Effector memory CD4-positive, alpha-beta T cell (primary cell): ENCODE results near the gene ZNF124.
"Not testable (repeated sequence)": the region's sequence is repeated elsewhere in the genome, so short reads cannot be mapped to it uniquely, and the experiment has no call there.

Experiments used
- DNase-seq, 3 donors: peaks; one replicate each; pipeline ENCODE4 v3.0.0-alpha.2; 2020
- H3K27ac ChIP-seq: 2 replicates; pipeline ENCODE4 v1.7.0; 2013; ENCODE audit warnings: mild to moderate bottlenecking, low read length, moderate library complexity; ENCODE audit not compliant: insufficient read depth, poor library complexity, severe bottlenecking
- H3K27me3 ChIP-seq: replicated peaks from 2 replicates; pipeline ENCODE4 v1.7.0; 2013; ENCODE audit warnings: mild to moderate bottlenecking, low read length; ENCODE audit not compliant: insufficient read depth, control insufficient read depth, poor library complexity, severe bottlenecking
- H3K36me3 ChIP-seq: 2 replicates; pipeline ENCODE4 v1.7.0; 2013; ENCODE audit warnings: mild to moderate bottlenecking, low read length, moderate library complexity; ENCODE audit not compliant: control insufficient read depth, insufficient read depth
- H3K4me1 ChIP-seq: 2 replicates; pipeline ENCODE4 v1.7.0; 2013; ENCODE audit warnings: low read length, mild to moderate bottlenecking; ENCODE audit not compliant: control insufficient read depth, insufficient read depth, poor library complexity, severe bottlenecking
- H3K4me3 ChIP-seq: 2 replicates; pipeline ENCODE4 v1.7.0; 2013; ENCODE audit warnings: low read length, low read depth, mild to moderate bottlenecking; ENCODE audit not compliant: insufficient read depth, poor library complexity, severe bottlenecking
- H3K9me3 ChIP-seq: 2 replicates; pipeline ENCODE4 v1.7.0; 2013; ENCODE audit warnings: mild to moderate bottlenecking, low read length, moderate library complexity; ENCODE audit not compliant: control insufficient read depth

Gene ZNF124

DNA sequence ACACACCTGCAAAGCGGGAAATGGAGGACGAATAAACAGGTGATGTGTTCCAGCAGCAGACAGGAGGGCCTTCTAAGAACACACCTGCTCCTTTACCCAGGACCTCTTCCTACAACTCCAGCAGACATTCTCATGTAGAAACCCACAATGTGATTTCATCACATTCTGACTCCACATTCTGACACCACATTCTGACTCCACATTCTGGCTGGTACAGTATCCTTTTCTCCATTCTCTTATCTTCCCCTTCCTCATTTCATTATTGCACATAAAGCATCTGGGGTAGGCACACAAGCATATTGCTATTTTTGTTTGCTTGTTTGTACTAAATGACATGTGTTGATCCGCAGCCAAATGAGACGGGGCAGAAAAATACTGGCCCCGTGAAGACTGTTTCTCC lies 3.6 kb upstream of the ZNF124 start:
- Histone ChIP-seq H3K4me1 (no peaks in the 10 kb centered on the region), H3K4me3 (no peak overlapping the region), H3K9me3 (no peaks in the 10 kb centered on the region), H3K27ac (no peak overlapping the region), H3K36me3 (no peaks in the 10 kb centered on the region), H3K27me3 (no peaks in the 10 kb centered on the region)
- no peak for DNase-seq

DNA sequence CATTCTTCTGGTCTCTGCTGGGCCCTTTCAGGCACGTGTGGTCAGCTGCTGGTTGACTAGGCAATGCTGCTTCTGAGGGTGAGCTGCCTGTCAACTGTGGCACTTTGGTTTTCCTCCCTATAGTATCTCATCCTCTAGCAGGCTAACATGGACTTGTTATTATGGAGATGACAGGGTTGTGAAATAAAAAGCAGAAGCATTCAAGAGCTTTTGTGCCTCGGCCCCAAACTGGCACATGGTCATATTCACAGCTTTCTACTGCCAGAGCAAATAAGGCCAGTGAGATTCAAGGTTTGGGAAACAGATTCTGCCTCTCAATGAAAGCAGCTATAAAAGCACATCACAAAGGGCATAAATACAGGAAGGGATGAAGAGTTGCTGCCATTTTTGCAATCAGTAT lies 1.6 kb upstream of the ZNF124 start:
- H3K9me3 ChIP-seq = no peaks in the 10 kb centered on the region
- no peaks in the 10 kb centered on the region for H3K36me3 ChIP-seq
- no peaks in the 10 kb centered on the region for H3K27me3 ChIP-seq
- no peak for DNase-seq
- H3K4me1 ChIP-seq = no peaks in the 10 kb centered on the region
- no peak overlapping the region for H3K4me3 ChIP-seq
- H3K27ac ChIP-seq = no peak overlapping the region

DNA sequence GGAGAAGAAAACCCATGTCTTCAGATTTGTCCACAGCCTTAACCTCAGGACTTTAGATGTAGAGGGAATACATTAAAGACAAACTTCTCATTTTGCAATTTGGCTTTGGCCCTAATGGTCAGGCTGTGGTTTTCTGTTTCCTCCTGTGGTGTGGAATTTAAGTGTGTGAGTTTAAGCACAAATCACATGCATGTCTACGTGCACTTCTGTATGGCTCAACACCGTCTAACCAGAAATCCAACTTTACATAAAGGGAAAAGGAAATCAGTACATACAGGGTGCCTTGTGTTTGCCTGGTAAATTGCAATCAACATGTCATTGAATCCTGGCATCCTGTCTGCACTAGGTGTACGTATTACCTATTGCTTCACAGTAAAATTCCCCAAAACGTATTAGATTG lies 1.2 kb upstream of the ZNF124 start:
- Histone ChIP-seq H3K9me3 (no peaks in the 10 kb centered on the region), H3K36me3 (no peaks in the 10 kb centered on the region), H3K27ac (no peak overlapping the region), H3K27me3 (no peaks in the 10 kb centered on the region), H3K4me3 (no peak overlapping the region), H3K4me1 (no peaks in the 10 kb centered on the region)
- DNase-seq = no peak

DNA sequence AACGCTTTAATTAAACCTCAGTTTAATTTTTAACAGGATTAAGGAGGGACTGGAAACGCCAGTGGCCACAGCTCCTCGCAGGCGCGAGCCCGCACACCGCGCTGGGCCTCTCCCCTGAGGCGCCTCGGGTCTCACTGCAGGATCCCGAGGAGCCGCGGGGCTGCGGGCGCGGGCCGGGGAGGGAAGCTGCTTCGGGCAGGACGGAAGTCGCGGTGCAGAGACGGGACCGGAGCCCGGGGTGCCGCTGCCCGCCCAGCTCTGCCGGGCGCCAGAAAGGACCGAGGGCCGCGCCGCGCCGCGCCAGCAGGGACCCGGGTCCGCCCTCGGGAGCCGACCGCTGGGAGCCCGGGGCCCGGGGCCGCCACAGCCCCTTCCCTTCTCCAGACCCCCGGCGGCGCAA lies 377 bp downstream of the ZNF124 start:
- H3K27ac ChIP-seq, DNase-seq, H3K4me1 ChIP-seq, H3K27me3 ChIP-seq, H3K9me3 ChIP-seq, H3K4me3 ChIP-seq, H3K36me3 ChIP-seq: not testable (repeated sequence)

DNA sequence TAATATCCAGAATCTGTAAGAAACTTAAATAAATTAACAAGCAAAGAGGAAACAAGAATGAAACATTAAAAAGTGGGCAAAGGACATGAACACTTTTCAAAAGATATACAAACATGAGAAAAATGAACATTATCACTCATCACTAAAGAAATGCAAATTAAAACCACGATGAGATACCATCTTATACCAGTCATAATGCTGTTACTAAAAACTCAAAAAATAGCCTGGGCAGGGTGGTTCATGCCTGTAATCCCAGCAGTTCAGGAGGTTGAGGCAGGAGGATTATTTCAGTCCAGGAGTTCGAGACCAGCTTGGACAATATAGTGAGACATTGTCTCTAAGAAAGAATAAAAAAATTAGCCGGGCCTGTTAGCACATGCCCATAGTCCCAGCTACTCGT lies 6.1 kb downstream of the ZNF124 start:
- H3K9me3 ChIP-seq = peaks cover 19% of the 10 kb centered on the region
- no peak for DNase-seq

DNA sequence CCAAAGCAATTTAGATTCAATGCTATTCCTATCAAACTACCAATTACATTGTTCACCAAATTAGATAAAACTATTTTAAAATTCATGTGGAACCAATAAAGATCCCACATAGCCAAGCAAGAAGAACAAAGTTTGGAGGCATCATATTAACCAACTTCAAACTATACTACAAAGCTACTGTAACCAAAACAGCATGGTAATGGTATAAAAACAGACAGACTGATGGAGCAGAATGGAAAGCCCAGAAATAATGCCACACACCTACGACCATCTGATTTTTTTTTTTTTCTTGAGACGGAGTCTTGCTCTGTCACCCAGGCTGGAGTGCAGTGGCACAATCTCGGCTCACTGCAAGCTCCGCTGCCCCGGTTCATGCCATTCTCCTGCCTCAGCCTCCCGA lies 7.1 kb downstream of the ZNF124 start:
- Histone ChIP-seq H3K4me3 (no peak overlapping the region), H3K36me3 (peaks cover 6% of the 10 kb centered on the region), H3K4me1 (no peaks in the 10 kb centered on the region), H3K9me3 (peaks cover 27% of the 10 kb centered on the region), H3K27me3 (no peaks in the 10 kb centered on the region), H3K27ac (no peak overlapping the region)
- no peak for DNase-seq

More for the DNA sequence above, 6.1 kb downstream of the ZNF124 start:
- no peaks in the 10 kb centered on the region for H3K27me3 ChIP-seq
- H3K27ac ChIP-seq = no peak overlapping the region
- no peaks in the 10 kb centered on the region for H3K4me1 ChIP-seq
- H3K4me3 ChIP-seq = no peak overlapping the region
- no peaks in the 10 kb centered on the region for H3K36me3 ChIP-seq

DNA sequence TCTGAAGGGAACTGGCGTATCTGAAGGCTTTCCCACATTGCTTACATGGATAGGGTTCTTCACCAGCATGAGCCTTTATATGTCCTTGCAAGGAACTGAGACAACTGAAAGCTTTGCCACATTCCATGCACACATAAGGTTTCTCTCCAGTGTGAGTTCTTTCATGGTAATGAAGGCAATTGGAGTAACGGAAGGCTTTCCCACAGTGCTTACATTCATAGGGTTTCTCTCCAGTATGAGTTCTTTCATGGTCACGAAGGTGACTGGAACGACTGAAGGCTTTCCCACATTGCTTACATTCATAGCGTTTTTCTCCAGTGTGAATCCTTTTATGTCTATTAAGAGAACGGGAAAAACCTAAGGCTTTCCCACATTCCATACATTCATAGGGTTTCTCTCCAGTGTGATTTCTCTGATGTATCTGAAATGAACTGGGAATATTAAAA lies 15.0 kb downstream of the ZNF124 start:
- H3K36me3 ChIP-seq = peaks cover 51% of the 10 kb centered on the region
- H3K4me3 ChIP-seq = no peak overlapping the region
- peaks cover 39% of the 10 kb centered on the region for H3K9me3 ChIP-seq
- no peaks in the 10 kb centered on the region for H3K27me3 ChIP-seq
- no peaks in the 10 kb centered on the region for H3K4me1 ChIP-seq
- no peak for DNase-seq
- H3K27ac ChIP-seq = no peak overlapping the region

DNA sequence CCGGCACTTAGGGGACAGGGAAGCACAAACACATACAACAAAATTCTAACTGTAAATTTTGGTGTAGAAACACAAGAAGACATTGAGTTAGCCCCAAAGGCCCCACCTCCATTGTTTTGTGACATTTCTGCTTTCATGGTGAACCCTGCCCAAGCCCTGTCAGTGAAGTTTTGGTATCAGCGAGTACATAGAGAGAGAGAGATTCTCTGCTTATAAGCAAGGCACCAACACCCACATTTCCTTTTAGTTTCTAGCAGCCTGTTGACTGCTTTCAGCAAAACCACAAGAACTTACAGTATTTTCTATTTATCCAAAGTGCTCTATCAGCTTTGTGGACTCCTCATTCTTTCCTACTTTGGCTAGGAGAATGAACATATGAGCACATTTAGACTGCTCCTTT lies 24.0 kb downstream of the ZNF124 start:
- Histone ChIP-seq H3K27me3 (no peaks in the 10 kb centered on the region), H3K36me3 (peaks cover 9% of the 10 kb centered on the region), H3K4me3 (no peak overlapping the region), H3K9me3 (peaks cover 44% of the 10 kb centered on the region), H3K27ac (no peak overlapping the region), H3K4me1 (no peaks in the 10 kb centered on the region)
- DNase-seq = no peak

DNA sequence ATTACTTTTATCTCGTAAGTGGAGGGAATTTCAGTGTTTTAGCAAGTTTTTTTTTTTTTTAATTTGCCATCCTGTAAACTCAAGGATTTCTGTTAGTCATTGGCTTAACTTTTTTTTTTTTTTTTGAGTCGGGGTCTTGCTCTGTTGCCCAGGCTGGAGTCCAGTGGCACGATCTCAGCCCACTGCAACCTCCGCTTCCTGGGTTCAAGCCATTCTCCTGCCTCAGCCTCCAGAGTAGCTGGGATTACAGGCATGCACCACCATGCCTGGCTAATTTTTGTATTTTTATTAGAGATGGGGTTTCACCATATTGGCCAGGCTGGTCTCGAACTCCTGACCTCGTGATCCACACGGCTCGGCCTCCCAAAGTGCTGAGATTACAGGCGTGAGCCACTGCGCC lies 24.7 kb downstream of the ZNF124 start:
- H3K27ac ChIP-seq, H3K27me3 ChIP-seq, H3K36me3 ChIP-seq, H3K4me3 ChIP-seq, DNase-seq, H3K4me1 ChIP-seq: not testable (repeated sequence)
- peaks cover 46% of the 10 kb centered on the region for H3K9me3 ChIP-seq

DNA sequence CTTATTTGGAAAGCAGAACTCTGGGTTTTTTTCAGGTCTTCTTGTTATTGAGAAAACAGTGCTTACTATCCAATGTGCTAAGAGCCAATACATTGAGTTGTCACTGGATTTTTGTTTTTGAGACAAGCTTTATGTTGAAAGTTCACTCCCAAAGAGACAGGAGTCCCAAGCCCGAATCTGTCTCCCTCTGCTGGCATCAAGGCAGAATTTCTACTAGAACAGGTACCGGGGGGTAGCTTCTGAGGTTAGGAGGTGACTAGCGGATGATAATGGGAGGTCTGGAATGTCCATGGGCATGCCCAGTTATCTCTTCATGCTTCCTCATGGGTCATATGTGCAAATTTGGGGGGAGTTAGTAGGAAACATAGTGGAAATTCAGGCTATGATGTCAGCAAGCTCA lies 25.1 kb downstream of the ZNF124 start:
- H3K9me3 ChIP-seq = peaks cover 50% of the 10 kb centered on the region
- H3K27ac ChIP-seq = no peak overlapping the region
- H3K4me1 ChIP-seq = no peaks in the 10 kb centered on the region
- H3K36me3 ChIP-seq = peaks cover 12% of the 10 kb centered on the region
- no peaks in the 10 kb centered on the region for H3K27me3 ChIP-seq
- no peak for DNase-seq
- H3K4me3 ChIP-seq = no peak overlapping the region

DNA sequence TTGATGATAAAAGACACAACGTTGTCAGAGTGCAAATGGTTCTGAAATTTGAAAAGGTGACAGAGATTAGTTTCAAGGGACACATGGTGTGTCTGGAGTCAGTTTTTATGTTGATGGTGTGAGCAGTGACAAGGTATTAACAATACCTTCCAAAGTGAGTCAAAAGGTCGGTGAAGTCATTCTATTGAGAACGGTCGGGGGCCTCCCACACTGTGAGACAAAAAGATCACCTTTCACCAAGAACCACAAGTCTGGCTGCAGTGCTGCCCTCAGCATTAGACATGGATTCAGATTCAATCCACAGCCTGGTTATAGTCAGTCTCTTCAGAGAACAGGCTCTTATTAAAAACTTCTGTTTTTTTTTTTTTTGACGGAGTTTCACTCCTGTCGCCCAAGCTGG lies 26.5 kb downstream of the ZNF124 start:
- Histone ChIP-seq H3K27me3 (no peaks in the 10 kb centered on the region), H3K4me3 (no peak overlapping the region), H3K9me3 (peaks cover 64% of the 10 kb centered on the region), H3K4me1 (no peaks in the 10 kb centered on the region), H3K27ac (no peak overlapping the region), H3K36me3 (peaks cover 15% of the 10 kb centered on the region)
- DNase-seq = no peak
